Stimulated activated naive CD8-positive, alpha-beta T cell treated with anti-CD3 and anti-CD28 coated beads, Interleukin-15, Interleukin-2, amounts not matched to agents 100 U/mL and 50 U/mL, for 24 hours (primary cell): ENCODE measurements around the gene ACP3.
"Not testable (repeated sequence)": the region's sequence is repeated elsewhere in the genome, so short reads cannot be mapped to it uniquely, and the experiment has no call there.

Source experiments
- ATAC-seq: fragments of 150-1000 bp; cut with Tn5 transposase; one replicate; pipeline ENCODE4 v1.10.0; 2021
- DNase-seq: peaks from one replicate; pipeline ENCODE4 v3.0.0; 2021

ACP3 gene

GRCh38 chr3:132317229-132317948, at the start of gene ACP3:
TSS of gene ACP3 (plus strand) at chr3:132317407. CDS start at chr3:132317457, 50 bp downstream.
- ATAC-seq, result no peak
- no peak for DNase-seq

- DNase-seq (no peak), ATAC-seq (no peak)
Observed at GRCh38 chr3:132268956-132269355, 48.3 kb upstream of the ACP3 start.

GRCh38 chr3:132273036-132273435, 44.2 kb upstream of the ACP3 start:
- ATAC-seq, result no peak
- no peak for DNase-seq

GRCh38 chr3:132276228-132276906, 40.8 kb upstream of the ACP3 start:
- ATAC-seq (no peak), DNase-seq (no peak)

- ATAC-seq (no peak), DNase-seq (no peak)
Observed at GRCh38 chr3:132279030-132279429, 38.2 kb upstream of the ACP3 start.

- DNase-seq (no peak), ATAC-seq (no peak)
Observed at GRCh38 chr3:132283440-132283839, 33.8 kb upstream of the ACP3 start.

GRCh38 chr3:132283916-132284405, 33.2 kb upstream of the ACP3 start:
- ATAC-seq (no peak), DNase-seq (no peak)

- DNase-seq, result no peak
- no peak for ATAC-seq
Observed at GRCh38 chr3:132284781-132285619, 32.2 kb upstream of the ACP3 start.

GRCh38 chr3:132285620-132285945, 31.6 kb upstream of the ACP3 start:
- DNase-seq, result no peak
- no peak for ATAC-seq

GRCh38 chr3:132286035-132286434, 31.2 kb upstream of the ACP3 start:
- DNase-seq (no peak), ATAC-seq (no peak)

- DNase-seq, result no peak
- no peak for ATAC-seq
Observed at GRCh38 chr3:132288357-132288756, 28.9 kb upstream of the ACP3 start.

- ATAC-seq, result no peak
- no peak for DNase-seq
Observed at GRCh38 chr3:132289316-132289715, 27.9 kb upstream of the ACP3 start.

- ATAC-seq (no peak), DNase-seq (no peak)
Observed at GRCh38 chr3:132290833-132291232, 26.4 kb upstream of the ACP3 start.

- DNase-seq (no peak), ATAC-seq (no peak)
Observed at GRCh38 chr3:132292042-132292441, 25.2 kb upstream of the ACP3 start.

GRCh38 chr3:132293251-132293650, 24.0 kb upstream of the ACP3 start:
- no peak for ATAC-seq

GRCh38 chr3:132294906-132295305, 22.3 kb upstream of the ACP3 start:
- DNase-seq (no peak), ATAC-seq (no peak)

More at GRCh38 chr3:132293251-132293650, 24.0 kb upstream of the ACP3 start:
- no peak for DNase-seq

GRCh38 chr3:132303336-132304201, 13.6 kb upstream of the ACP3 start:
- not testable (repeated sequence) for ATAC-seq, DNase-seq

GRCh38 chr3:132304351-132304750, 12.9 kb upstream of the ACP3 start:
- not testable (repeated sequence) for ATAC-seq, DNase-seq

GRCh38 chr3:132310057-132310456, 7.2 kb upstream of the ACP3 start:
- ATAC-seq, DNase-seq: not testable (repeated sequence)

- DNase-seq (no peak), ATAC-seq (no peak)
Observed at GRCh38 chr3:132311316-132311715, 5.9 kb upstream of the ACP3 start.

GRCh38 chr3:132311841-132312240, 5.4 kb upstream of the ACP3 start:
- ATAC-seq, result no peak
- no peak for DNase-seq

GRCh38 chr3:132315851-132316250, 1.4 kb upstream of the ACP3 start:
- DNase-seq, result no peak
- ATAC-seq, result no peak
